HCT116 (cell line): Measurements from ENCODE around the gene ATXN1. TPM values are rescaled to one million over a fixed set of nuclear protein-coding genes. Genes with fewer than 3 reads are reported as not detected.

Source experiments
- ATAC-seq: fragments of 200-7000 bp; cut with Tn5 transposase; 2 replicates; pipeline ENCODE4 v1.9.1; 2020; ENCODE audit warnings: mild to moderate bottlenecking, moderate library complexity
- BruUV-seq: library from RNA; stranded (reverse); fragments of 400-500 nt; replicated peaks from 2 replicates; lab custom pipeline; 2021; lab: Mats Ljungman, UMichigan
- CTCF ChIA-PET: fragments of 300-600 bp; sonication (Branson Sonifier 250); formaldehyde crosslinking; loops from one replicate; lab custom pipeline; 2021; ENCODE audit warnings: antibody characterized with exemption; lab: Charles Lee
- POLR2A ChIA-PET: fragments of 300-600, 350-600 bp; sonication (Branson Sonifier 250); formaldehyde crosslinking; loops from one replicate; lab custom pipeline; 2021; ENCODE audit warnings: antibody characterized with exemption; lab: Charles Lee
- RAD21 ChIA-PET, 2 experiments: fragments of 300-600 bp; sonication (Branson Sonifier 250); formaldehyde crosslinking; loops; one replicate each; lab custom pipeline; 2023; ENCODE audit warnings: low total read pairs in 2 of 2; ENCODE audit not compliant: uncharacterized antibody in 2 of 2, unreplicated experiment in 2 of 2, low non-redundant PET in 1 of 2; lab: Charles Lee
- DNase-seq: peaks from one replicate; pipeline ENCODE4 v3.0.0-alpha.2; 2010; ENCODE audit warnings: low read depth, low spot score
- H2AFZ ChIP-seq: fragments of 200-600 bp; shearing (Covaris generic), sonication (generic); 2 replicates; pipeline ENCODE4 v1.6.1; 2017; ENCODE audit warnings: low read depth, mixed run types, mixed read lengths, antibody characterized with exemption, low read length; ENCODE audit not compliant: poor library complexity, severe bottlenecking
- H3K27ac ChIP-seq: 2 replicates; pipeline ENCODE4 v1.5.1; 2012; ENCODE audit warnings: low read depth, low read length
- H3K27me3 ChIP-seq: fragments of 200-600 bp; sonication (generic); 2 replicates; pipeline ENCODE4 v1.6.1; 2016; ENCODE audit warnings: mixed run types, low read length, mixed read lengths; ENCODE audit not compliant: insufficient read depth
- H3K36me3 ChIP-seq, 2 experiments: fragments of 200-500 bp in 1 of 2; fragments of 200-600 bp in 1 of 2; sonication (Bioruptor generic) in 1 of 2; sonication (generic) in 1 of 2; 2 replicates each; pipeline versions ENCODE4 v1.5.1 to v1.6.1; 2014 to 2016; ENCODE audit warnings: low read length in 2 of 2, inconsistent platforms in 1 of 2, mixed read lengths in 1 of 2, mixed run types in 1 of 2; ENCODE audit not compliant: insufficient read depth in 2 of 2, control insufficient read depth in 1 of 2
- H3K4me1 ChIP-seq, 2 experiments: fragments of 200-600 bp in 1 of 2; sonication (generic) in 1 of 2; 2 replicates each; pipeline versions ENCODE4 v1.5.1 to v1.6.1; 2012 to 2017; ENCODE audit warnings: low read length in 2 of 2, inconsistent platforms in 1 of 2, mild to moderate bottlenecking in 1 of 2, mixed read lengths in 1 of 2, mixed run types in 1 of 2, moderate library complexity in 1 of 2; ENCODE audit not compliant: insufficient read depth in 2 of 2, control insufficient read depth in 1 of 2
- H3K4me2 ChIP-seq: fragments of 200-600 bp; sonication (generic); 2 replicates; pipeline ENCODE4 v1.6.1; 2017; ENCODE audit warnings: mixed run types, low read length, mixed read lengths
- H3K4me3 ChIP-seq, 2 experiments: fragments of 200-600 bp in 1 of 2; sonication (generic) in 1 of 2; replicated peaks in 1 of 2; 2 replicates each; pipeline ENCODE4 v1.5.1; 2011 to 2016; ENCODE audit warnings: low read length in 2 of 2, control low read depth in 1 of 2, low read depth in 1 of 2, mild to moderate bottlenecking in 1 of 2, mixed read lengths in 1 of 2, mixed run types in 1 of 2
- H3K79me2 ChIP-seq: fragments of 200-600 bp; sonication (generic); 2 replicates; pipeline ENCODE4 v1.6.1; 2017; ENCODE audit warnings: mild to moderate bottlenecking, mixed run types, low read length, moderate library complexity, mixed read lengths; ENCODE audit not compliant: insufficient read depth
- H3K9ac ChIP-seq: fragments of 200-600 bp; sonication (generic); 2 replicates; pipeline ENCODE4 v1.6.1; 2016; ENCODE audit warnings: low read length, mixed read lengths
- H3K9me2 ChIP-seq: fragments of 200-600 bp; sonication (generic), shearing (Covaris generic); 2 replicates; pipeline ENCODE4 v1.6.1; 2017; ENCODE audit warnings: mixed run types, mild to moderate bottlenecking, moderate library complexity; ENCODE audit not compliant: insufficient read depth
- H3K9me3 ChIP-seq, 2 experiments: fragments of 200-500 bp in 1 of 2; fragments of 200-600 bp in 1 of 2; sonication (Bioruptor generic) in 1 of 2; sonication (generic) in 1 of 2; 2 replicates each; pipeline ENCODE4 v1.6.1; 2014 to 2017; ENCODE audit warnings: low read length in 2 of 2, mixed read lengths in 2 of 2, inconsistent platforms in 1 of 2, low read depth in 1 of 2, mild to moderate bottlenecking in 1 of 2, mixed run types in 1 of 2, moderate library complexity in 1 of 2; ENCODE audit not compliant: control insufficient read depth in 1 of 2, insufficient read depth in 1 of 2
- H4K20me1 ChIP-seq: fragments of 200-600 bp; sonication (generic), shearing (Covaris generic); 2 replicates; pipeline ENCODE4 v1.6.1; 2017; ENCODE audit warnings: mixed run types, mild to moderate bottlenecking, moderate library complexity; ENCODE audit not compliant: insufficient read depth
- CBX3 ChIP-seq: IDR thresholded peaks from 2 replicates; pipeline ENCODE4 v1.6.1; 2012; ENCODE audit warnings: low read depth
- EGR1 ChIP-seq: IDR thresholded peaks from 2 replicates; pipeline ENCODE4 v1.6.1; 2012; ENCODE audit warnings: low read depth
- ELF1 ChIP-seq: IDR thresholded peaks from 2 replicates; pipeline ENCODE4 v1.6.1; 2012; ENCODE audit warnings: low read depth, borderline replicate concordance
- EZH2 ChIP-seq: fragments of 200-600 bp; sonication (generic); IDR thresholded peaks from 2 replicates; pipeline ENCODE4 v1.6.1; 2017; ENCODE audit warnings: antibody characterized with exemption, mixed run types
- EZH2phosphoT487 ChIP-seq: fragments of 200-600 bp; IDR thresholded peaks from 2 replicates; pipeline ENCODE4 v1.6.1; 2018; ENCODE audit warnings: antibody characterized with exemption, borderline replicate concordance
- FOSL1 ChIP-seq: IDR thresholded peaks from 2 replicates; pipeline ENCODE4 v1.6.1; 2012; ENCODE audit warnings: low read depth
- JUND ChIP-seq: IDR thresholded peaks from 2 replicates; pipeline ENCODE4 v1.6.1; 2012
- POLR2A ChIP-seq: IDR thresholded peaks from 2 replicates; pipeline ENCODE4 v1.7.0; 2011; ENCODE audit warnings: borderline replicate concordance; ENCODE audit not compliant: insufficient read depth, insufficient read length; ENCODE audit errors: extremely low read depth
- POLR2AphosphoS5 ChIP-seq: IDR thresholded peaks from 2 replicates; pipeline ENCODE4 v1.6.1; 2011; ENCODE audit warnings: mild to moderate bottlenecking, low read depth, low read length, moderate library complexity
- RAD21 ChIP-seq: IDR thresholded peaks from 2 replicates; pipeline ENCODE4 v1.6.1; 2012; ENCODE audit warnings: low read depth, mild to moderate bottlenecking
- SIN3A ChIP-seq: IDR thresholded peaks from 2 replicates; pipeline ENCODE4 v1.6.1; 2012; ENCODE audit warnings: low read depth
- SP1 ChIP-seq: IDR thresholded peaks from 2 replicates; pipeline ENCODE4 v1.6.1; 2012; ENCODE audit warnings: low read depth
- YY1 ChIP-seq: IDR thresholded peaks from 2 replicates; pipeline ENCODE4 v1.6.1; 2011; ENCODE audit warnings: low read length, low read depth, moderate library complexity, mild to moderate bottlenecking; ENCODE audit not compliant: insufficient replicate concordance; ENCODE audit errors: extremely low read depth
- ZFX ChIP-seq: fragments of 450-650 bp; IDR thresholded peaks from 2 replicates; pipeline ENCODE4 v1.6.1; 2017
- ZNF274 ChIP-seq: fragments of 200-500 bp; sonication (Bioruptor generic); IDR thresholded peaks from 2 replicates; pipeline ENCODE4 v1.6.1; 2014; ENCODE audit warnings: mild to moderate bottlenecking, low read depth, low read length, inconsistent platforms
- intact Hi-C: fragments of 100-400 bp; cut with micrococcal nuclease; formaldehyde crosslinking; loops from 2 replicates; pipeline ENCODE4 v1.10.0; 2022
- total RNA-seq: library from RNA; stranded (reverse); gene quantifications from one replicate; pipeline ENCODE4 v1.2.1, GENCODE V29; 2021; ENCODE audit not compliant: unreplicated experiment
- TF ChIP-seq, protein P1 (sequence below): IDR thresholded peaks from 2 replicates; pipeline ENCODE4 v1.6.1; 2012; ENCODE audit warnings: low read depth
- TF ChIP-seq, protein P2 (sequence below), 3 experiments: fragments of 200-600 bp in 1 of 3; sonication (generic) in 1 of 3; IDR thresholded peaks in 2 of 3; conservative IDR thresholded peaks in 1 of 3; 2 replicates each; pipeline ENCODE4 v1.5.1; 2012 to 2017; ENCODE audit warnings: low read depth in 2 of 3, low read length in 2 of 3, antibody characterized with exemption in 1 of 3, borderline replicate concordance in 1 of 3, control low read depth in 1 of 3, mild to moderate bottlenecking in 1 of 3, mixed read lengths in 1 of 3, mixed run types in 1 of 3, moderate library complexity in 1 of 3; ENCODE audit not compliant: insufficient read depth in 1 of 3
- TF ChIP-seq, protein P3 (sequence below): IDR thresholded peaks from 2 replicates; pipeline ENCODE4 v1.6.1; 2011; ENCODE audit warnings: mild to moderate bottlenecking, low read length, moderate library complexity; ENCODE audit not compliant: insufficient replicate concordance; ENCODE audit errors: extremely low read depth
- TF ChIP-seq, protein P4 (sequence below): IDR thresholded peaks from 2 replicates; pipeline ENCODE4 v1.6.1; 2012

The ATXN1 gene
- total RNA-seq, 1 experiment from 2014 or later = 21.0 TPM

DNA sequence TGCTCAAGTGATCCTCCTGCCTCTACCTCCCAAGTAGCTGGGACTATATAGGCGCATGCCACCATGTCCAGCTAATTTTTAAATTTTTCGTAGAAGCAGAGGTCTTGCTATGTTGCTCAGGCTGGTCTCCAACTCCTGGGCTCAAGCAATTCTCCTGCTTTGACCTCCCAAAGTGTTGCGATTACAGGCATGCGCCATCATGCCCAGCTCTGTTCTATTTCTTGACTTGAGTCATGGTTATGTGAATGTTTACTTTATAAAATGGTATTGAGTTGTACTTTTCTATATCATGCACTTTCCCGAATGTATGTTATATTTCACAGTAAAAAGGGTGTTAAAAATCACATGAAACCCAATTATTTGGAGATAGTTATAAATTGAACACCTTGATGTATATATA lies 17.3 kb upstream of the ATXN1 start:
- ChIA-PET CTCF (interaction anchor here (0.9 to 1.5 kb wide), 2 partner anchors 7 to 15 kb away, joined by 4 read pairs; no protein-coding TSS in a partner anchor), RAD21 (no interaction called here), POLR2A (no interaction called here)
- H4K20me1 ChIP-seq = no peaks in the 10 kb centered on the region
- intact Hi-C loops = no loop called here
- peaks cover 6 to 23% of the 10 kb centered on the region in 2 experiments; a peak in 3 of 4 replicates for H3K4me1 ChIP-seq
- no peak overlapping the region for H3K9ac ChIP-seq
- no peak overlapping the region for H3K4me3 ChIP-seq
- no peaks in the 10 kb centered on the region for H3K9me3 ChIP-seq
- ATAC-seq (no peak), DNase-seq (no peak)
- no peak overlapping the region for H3K27ac ChIP-seq
- BruUV-seq = no TSS peak
- H3K79me2 ChIP-seq = no peaks in the 10 kb centered on the region
- H3K36me3 ChIP-seq = no peaks in the 10 kb centered on the region
- H3K27me3 ChIP-seq = no peaks in the 10 kb centered on the region
- H2AFZ ChIP-seq = no peak overlapping the region
- no peak overlapping the region for H3K4me2 ChIP-seq
- no peaks in the 10 kb centered on the region for H3K9me2 ChIP-seq
- TF ChIP-seq CBX3 (no peak), EGR1 (no peak), SIN3A (no peak), ZNF274 (no peak), POLR2AphosphoS5 (no peak), FOSL1 (no peak), JUND (no peak), EZH2 (no peak), RAD21 (no peak), YY1 (no peak), SP1 (no peak), ELF1 (no peak), EZH2phosphoT487 (no peak), POLR2A (no peak), ZFX (no peak)
- TF ChIP-seq, protein P1, sequence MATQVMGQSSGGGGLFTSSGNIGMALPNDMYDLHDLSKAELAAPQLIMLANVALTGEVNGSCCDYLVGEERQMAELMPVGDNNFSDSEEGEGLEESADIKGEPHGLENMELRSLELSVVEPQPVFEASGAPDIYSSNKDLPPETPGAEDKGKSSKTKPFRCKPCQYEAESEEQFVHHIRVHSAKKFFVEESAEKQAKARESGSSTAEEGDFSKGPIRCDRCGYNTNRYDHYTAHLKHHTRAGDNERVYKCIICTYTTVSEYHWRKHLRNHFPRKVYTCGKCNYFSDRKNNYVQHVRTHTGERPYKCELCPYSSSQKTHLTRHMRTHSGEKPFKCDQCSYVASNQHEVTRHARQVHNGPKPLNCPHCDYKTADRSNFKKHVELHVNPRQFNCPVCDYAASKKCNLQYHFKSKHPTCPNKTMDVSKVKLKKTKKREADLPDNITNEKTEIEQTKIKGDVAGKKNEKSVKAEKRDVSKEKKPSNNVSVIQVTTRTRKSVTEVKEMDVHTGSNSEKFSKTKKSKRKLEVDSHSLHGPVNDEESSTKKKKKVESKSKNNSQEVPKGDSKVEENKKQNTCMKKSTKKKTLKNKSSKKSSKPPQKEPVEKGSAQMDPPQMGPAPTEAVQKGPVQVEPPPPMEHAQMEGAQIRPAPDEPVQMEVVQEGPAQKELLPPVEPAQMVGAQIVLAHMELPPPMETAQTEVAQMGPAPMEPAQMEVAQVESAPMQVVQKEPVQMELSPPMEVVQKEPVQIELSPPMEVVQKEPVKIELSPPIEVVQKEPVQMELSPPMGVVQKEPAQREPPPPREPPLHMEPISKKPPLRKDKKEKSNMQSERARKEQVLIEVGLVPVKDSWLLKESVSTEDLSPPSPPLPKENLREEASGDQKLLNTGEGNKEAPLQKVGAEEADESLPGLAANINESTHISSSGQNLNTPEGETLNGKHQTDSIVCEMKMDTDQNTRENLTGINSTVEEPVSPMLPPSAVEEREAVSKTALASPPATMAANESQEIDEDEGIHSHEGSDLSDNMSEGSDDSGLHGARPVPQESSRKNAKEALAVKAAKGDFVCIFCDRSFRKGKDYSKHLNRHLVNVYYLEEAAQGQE = no peak
- TF ChIP-seq, protein P2, sequence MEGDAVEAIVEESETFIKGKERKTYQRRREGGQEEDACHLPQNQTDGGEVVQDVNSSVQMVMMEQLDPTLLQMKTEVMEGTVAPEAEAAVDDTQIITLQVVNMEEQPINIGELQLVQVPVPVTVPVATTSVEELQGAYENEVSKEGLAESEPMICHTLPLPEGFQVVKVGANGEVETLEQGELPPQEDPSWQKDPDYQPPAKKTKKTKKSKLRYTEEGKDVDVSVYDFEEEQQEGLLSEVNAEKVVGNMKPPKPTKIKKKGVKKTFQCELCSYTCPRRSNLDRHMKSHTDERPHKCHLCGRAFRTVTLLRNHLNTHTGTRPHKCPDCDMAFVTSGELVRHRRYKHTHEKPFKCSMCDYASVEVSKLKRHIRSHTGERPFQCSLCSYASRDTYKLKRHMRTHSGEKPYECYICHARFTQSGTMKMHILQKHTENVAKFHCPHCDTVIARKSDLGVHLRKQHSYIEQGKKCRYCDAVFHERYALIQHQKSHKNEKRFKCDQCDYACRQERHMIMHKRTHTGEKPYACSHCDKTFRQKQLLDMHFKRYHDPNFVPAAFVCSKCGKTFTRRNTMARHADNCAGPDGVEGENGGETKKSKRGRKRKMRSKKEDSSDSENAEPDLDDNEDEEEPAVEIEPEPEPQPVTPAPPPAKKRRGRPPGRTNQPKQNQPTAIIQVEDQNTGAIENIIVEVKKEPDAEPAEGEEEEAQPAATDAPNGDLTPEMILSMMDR (IDR thresholded peaks at IDR 0.05 in 2 of 3, conservative IDR thresholded peaks at IDR 0.05 in 1 of 3; ENCODE audit: borderline replicate concordance in 1 of 3, insufficient read depth in 1 of 3, low read depth in 2 of 3, low read length in 2 of 3) = no peak
- TF ChIP-seq, protein P3, sequence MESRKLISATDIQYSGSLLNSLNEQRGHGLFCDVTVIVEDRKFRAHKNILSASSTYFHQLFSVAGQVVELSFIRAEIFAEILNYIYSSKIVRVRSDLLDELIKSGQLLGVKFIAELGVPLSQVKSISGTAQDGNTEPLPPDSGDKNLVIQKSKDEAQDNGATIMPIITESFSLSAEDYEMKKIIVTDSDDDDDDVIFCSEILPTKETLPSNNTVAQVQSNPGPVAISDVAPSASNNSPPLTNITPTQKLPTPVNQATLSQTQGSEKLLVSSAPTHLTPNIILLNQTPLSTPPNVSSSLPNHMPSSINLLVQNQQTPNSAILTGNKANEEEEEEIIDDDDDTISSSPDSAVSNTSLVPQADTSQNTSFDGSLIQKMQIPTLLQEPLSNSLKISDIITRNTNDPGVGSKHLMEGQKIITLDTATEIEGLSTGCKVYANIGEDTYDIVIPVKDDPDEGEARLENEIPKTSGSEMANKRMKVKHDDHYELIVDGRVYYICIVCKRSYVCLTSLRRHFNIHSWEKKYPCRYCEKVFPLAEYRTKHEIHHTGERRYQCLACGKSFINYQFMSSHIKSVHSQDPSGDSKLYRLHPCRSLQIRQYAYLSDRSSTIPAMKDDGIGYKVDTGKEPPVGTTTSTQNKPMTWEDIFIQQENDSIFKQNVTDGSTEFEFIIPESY = no peak
- TF ChIP-seq, protein P4, sequence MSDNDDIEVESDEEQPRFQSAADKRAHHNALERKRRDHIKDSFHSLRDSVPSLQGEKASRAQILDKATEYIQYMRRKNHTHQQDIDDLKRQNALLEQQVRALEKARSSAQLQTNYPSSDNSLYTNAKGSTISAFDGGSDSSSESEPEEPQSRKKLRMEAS = no peak
